GM19463 (cell line): Measurements from ENCODE around the gene MDC1.
A peak's percentile ranks its signal among the peaks of the same experiment; 100 is the strongest.
"Not testable (repeated sequence)": the region's sequence is repeated elsewhere in the genome, so short reads cannot be mapped to it uniquely, and the experiment has no call there.

Experiments used
- ATAC-seq: cut with Tn5 transposase; IDR thresholded peaks from one replicate; pipeline ENCODE4 v1.9.1; 2021; ENCODE audit warnings: mild to moderate bottlenecking, moderate library complexity; ENCODE audit not compliant: unreplicated experiment

MDC1 gene

GRCh38 chr6:30724906-30725667 is 8.0 kb upstream of the MDC1 start:
- no peak for ATAC-seq

GRCh38 chr6:30723843-30724741 is 7.0 kb upstream of the MDC1 start:
- ATAC-seq: not testable (repeated sequence)

GRCh38 chr6:30723159-30723842 is 6.2 kb upstream of the MDC1 start:
- ATAC-seq: not testable (repeated sequence)

- no peak for ATAC-seq
These were observed 5.4 kb upstream of the MDC1 start for GRCh38 chr6:30722280-30723112.

GRCh38 chr6:30722025-30722279 is 4.9 kb upstream of the MDC1 start:
- not testable (repeated sequence) for ATAC-seq

- peak; percentile 24 for ATAC-seq
These were observed 4.3 kb upstream of the MDC1 start for GRCh38 chr6:30721198-30722024.

GRCh38 chr6:30720738-30721197 is 3.7 kb upstream of the MDC1 start:
- no peak for ATAC-seq

GRCh38 chr6:30719791-30720737 is 3.0 kb upstream of the MDC1 start, which contains the start of gene TUBB:
Gene TUBB (plus strand): TSS chr6:30720352. CDS start chr6:30720507, 155 bp downstream.
- peak; percentile 42 for ATAC-seq

GRCh38 chr6:30719356-30719755 is 2.3 kb upstream of the MDC1 start:
- ATAC-seq: no peak

GRCh38 chr6:30717845-30718720 is 1.0 kb upstream of the MDC1 start:
- not testable (repeated sequence) for ATAC-seq

GRCh38 chr6:30716879-30717128 is 277 bp downstream of the MDC1 start:
- no peak for ATAC-seq

GRCh38 chr6:30714263-30714662 is 2.8 kb downstream of the MDC1 start:
- ATAC-seq: no peak

- no peak for ATAC-seq
These were observed 4.6 kb downstream of the MDC1 start for GRCh38 chr6:30712441-30712945.

- no peak for ATAC-seq
These were observed 5.2 kb downstream of the MDC1 start for GRCh38 chr6:30711758-30712380.

GRCh38 chr6:30709101-30709868 is 7.8 kb downstream of the MDC1 start:
- no peak for ATAC-seq

- ATAC-seq: no peak
These were observed 9.7 kb downstream of the MDC1 start for GRCh38 chr6:30707281-30707850.
